ENCODE results near the gene USP2.

Gene USP2

GRCh38 chr11:119365071-119365591 is 16.4 kb downstream of the USP2 start:
- Mint-ChIP-seq H3K4me3 (peak overlapping the region; percentile 86 to 91 (median 90)), H3K27me3 (ENCODE audit: low read depth) (peaks cover 28% of the 10 kb centered on the region), H3K9me3 (no peaks in the 10 kb centered on the region)

GRCh38 chr11:119363851-119364590 is 17.5 kb downstream of the USP2 start:
- Mint-ChIP-seq H3K27ac (peak overlapping the region; percentile 30 to 84 (median 73)), H3K27me3 (ENCODE audit: low read depth) (peaks cover 32% of the 10 kb centered on the region), H3K36me3 (ENCODE audit: low read depth) (peaks cover 12% of the 10 kb centered on the region), H3K4me3 (peak overlapping the region; percentile 86 to 91 (median 90)), H3K4me1 (peaks cover 81% of the 10 kb centered on the region), H3K9me3 (no peaks in the 10 kb centered on the region)
- TF ChIP-seq CTCF (IDR thresholded peaks at IDR 0.05; ENCODE audit: unreplicated experiment in 3 of 3): no peak

More at GRCh38 chr11:119365071-119365591, 16.4 kb downstream of the USP2 start:
- H3K27ac Mint-ChIP-seq: peak overlapping the region; percentile 30 to 84 (median 77)
- no peak for TF ChIP-seq CTCF (IDR thresholded peaks at IDR 0.05; ENCODE audit: unreplicated experiment in 3 of 3)
- H3K36me3 Mint-ChIP-seq (ENCODE audit: low read depth): peaks cover 6% of the 10 kb centered on the region
- H3K4me1 Mint-ChIP-seq: peaks cover 81% of the 10 kb centered on the region

- H3K36me3 Mint-ChIP-seq (ENCODE audit: low read depth): peaks cover 19% of the 10 kb centered on the region
- peaks cover 36% of the 10 kb centered on the region for H3K27me3 Mint-ChIP-seq (ENCODE audit: low read depth)
- no peak for TF ChIP-seq CTCF (IDR thresholded peaks at IDR 0.05; ENCODE audit: unreplicated experiment in 3 of 3)
- H3K4me3 Mint-ChIP-seq: peak overlapping the region; percentile 77 to 87 (median 82)
- peak overlapping the region in 1 of 3 experiments; percentile 90 for H3K27ac Mint-ChIP-seq
- no peaks in the 10 kb centered on the region for H3K9me3 Mint-ChIP-seq
- peaks cover 74% of the 10 kb centered on the region for H3K4me1 Mint-ChIP-seq
These were observed 18.2 kb downstream of the USP2 start for GRCh38 chr11:119363081-119363850.

GRCh38 chr11:119362741-119363080 is 18.8 kb downstream of the USP2 start:
- Mint-ChIP-seq H3K4me3 (peak overlapping the region; percentile 77 to 87 (median 82)), H3K36me3 (ENCODE audit: low read depth) (peaks cover 22% of the 10 kb centered on the region), H3K27ac (peak overlapping the region; percentile 74 to 90 (median 83)), H3K4me1 (peaks cover 70% of the 10 kb centered on the region), H3K9me3 (no peaks in the 10 kb centered on the region), H3K27me3 (ENCODE audit: low read depth) (peaks cover 38% of the 10 kb centered on the region)
- TF ChIP-seq CTCF (IDR thresholded peaks at IDR 0.05; ENCODE audit: unreplicated experiment in 3 of 3): no peak

GRCh38 chr11:119361941-119362725 is 19.4 kb downstream of the USP2 start:
- no peaks in the 10 kb centered on the region for H3K9me3 Mint-ChIP-seq
- peaks cover 70% of the 10 kb centered on the region for H3K4me1 Mint-ChIP-seq
- H3K36me3 Mint-ChIP-seq (ENCODE audit: low read depth): peaks cover 27% of the 10 kb centered on the region
- peak overlapping the region; percentile 74 to 90 (median 83) for H3K27ac Mint-ChIP-seq
- peak overlapping the region; percentile 77 to 87 (median 82) for H3K4me3 Mint-ChIP-seq
- peaks cover 44% of the 10 kb centered on the region for H3K27me3 Mint-ChIP-seq (ENCODE audit: low read depth)
- no peak for TF ChIP-seq CTCF (IDR thresholded peaks at IDR 0.05; ENCODE audit: unreplicated experiment in 3 of 3)
